HepG2 (cell line): ENCODE measurements around the gene LIN28A. TPM values are rescaled to one million over a fixed set of nuclear protein-coding genes. Genes with fewer than 3 reads are reported as not detected.

Source experiments
- ATAC-seq: fragments of 200-7000 bp; cut with Tn5 transposase; 3 replicates; pipeline ENCODE4 v1.9.1; 2020; ENCODE audit warnings: mild to moderate bottlenecking, moderate library complexity
- BruUV-seq: library from RNA; stranded (reverse); fragments of 400-500 nt; replicated peaks from 2 replicates; lab custom pipeline; 2021; lab: Mats Ljungman, UMichigan
- CTCF ChIA-PET: fragments of 300-600 bp; formaldehyde crosslinking; extraction: SDS; loops from one replicate; lab custom pipeline; 2021; ENCODE audit warnings: low total read pairs, inconsistent platforms, low intra/inter-chr PET ratio; lab: Yijun Ruan, JAX
- POLR2A ChIA-PET: fragments of 350-600 bp; sonication (Branson Sonifier 250); formaldehyde crosslinking; loops from one replicate; lab custom pipeline; 2020; ENCODE audit warnings: antibody characterized with exemption, inconsistent platforms; lab: Yijun Ruan, JAX
- DNase-seq: peaks from one replicate; pipeline ENCODE4 v3.0.0-alpha.2; 2015; ENCODE audit warnings: low spot score
- FAIRE-seq: peaks from 3 replicates; lab custom pipeline; 2011; peaks lifted over from hg19 to GRCh38; lab: Jason Lieb, UNC
- H2AFZ ChIP-seq: one replicate; pipeline ENCODE4 v1.6.1; 2011; ENCODE audit warnings: low read length, inconsistent platforms
- H3K27ac ChIP-seq: fragments of 300-600 bp; 3 replicates; pipeline ENCODE4 v1.8.0; 2011; ENCODE audit warnings: mixed run types, mild to moderate bottlenecking, mixed read lengths, low read length, inconsistent platforms; ENCODE audit not compliant: insufficient read depth; ENCODE audit errors: extremely low read length
- H3K27me3 ChIP-seq, 2 experiments: fragments of 200-600 bp in 1 of 2; 2 replicates in 1 of 2; 3 replicates in 1 of 2; pipeline versions ENCODE4 v1.6.0 to v1.8.0; 2011; ENCODE audit warnings: low read length in 2 of 2, mild to moderate bottlenecking in 2 of 2, moderate library complexity in 2 of 2, inconsistent platforms in 1 of 2; ENCODE audit not compliant: insufficient read depth in 2 of 2, control insufficient read depth in 1 of 2
- H3K36me3 ChIP-seq, 2 experiments: fragments of 200-600 bp in 1 of 2; replicated peaks in 1 of 2; 2 replicates in 1 of 2; 3 replicates in 1 of 2; pipeline versions ENCODE4 v1.5.1 to v1.8.0; 2011; ENCODE audit warnings: low read length in 2 of 2, inconsistent platforms in 1 of 2; ENCODE audit not compliant: insufficient read depth in 2 of 2, control insufficient read depth in 1 of 2
- H3K4me1 ChIP-seq: 2 replicates; pipeline ENCODE4 v1.5.1; 2012; ENCODE audit warnings: low read length, inconsistent platforms; ENCODE audit not compliant: insufficient read depth
- H3K4me2 ChIP-seq: 2 replicates; pipeline ENCODE4 v1.6.0; 2011; ENCODE audit warnings: low read depth, low read length, inconsistent platforms
- H3K4me3 ChIP-seq, 3 experiments: fragments of 200-600 bp in 1 of 3; sonication (generic), shearing (Covaris generic) in 1 of 3; replicated peaks in 1 of 3; 2 replicates each; pipeline ENCODE4 v1.5.1; 2011 to 2016; ENCODE audit warnings: low read length in 3 of 3, inconsistent platforms in 2 of 3, low read depth in 2 of 3, mild to moderate bottlenecking in 2 of 3, control low read depth in 1 of 3, mixed read lengths in 1 of 3; ENCODE audit not compliant: insufficient read depth in 1 of 3
- H3K79me2 ChIP-seq: one replicate; pipeline ENCODE4 v1.6.1; 2011; ENCODE audit warnings: low read length, inconsistent platforms; ENCODE audit not compliant: insufficient read depth
- H3K9ac ChIP-seq: 2 replicates; pipeline ENCODE4 v1.6.0; 2011; ENCODE audit warnings: mild to moderate bottlenecking, low read depth, low read length, inconsistent platforms; ENCODE audit not compliant: insufficient read depth
- H3K9me3 ChIP-seq: 2 replicates; pipeline ENCODE4 v1.5.1; 2012; ENCODE audit warnings: mild to moderate bottlenecking, low read length
- H4K20me1 ChIP-seq: 2 replicates; pipeline ENCODE4 v1.6.0; 2011; ENCODE audit warnings: inconsistent platforms, mild to moderate bottlenecking, low read length, moderate library complexity; ENCODE audit not compliant: insufficient read depth
- FOSL2 ChIP-seq: sonication (generic); formaldehyde crosslinking; IDR thresholded peaks from 2 replicates; pipeline ENCODE4 v1.4.0; 2020; ENCODE audit warnings: missing genetic modification reagents
- U2AF2 ChIP-seq: fragments of 200-400 bp; formaldehyde crosslinking; IDR thresholded peaks from 2 replicates; pipeline ENCODE4 v1.6.1; 2017; ENCODE audit warnings: low read depth, mild to moderate bottlenecking, low read length
- WGBS: methylation state at CpG from one replicate; pipeline ENCODE4 v1.1.6; 2017; ENCODE audit warnings: low lambda C conversion rate; 5-methylcytosine and 5-hydroxymethylcytosine counted together
- in situ Hi-C: cut with HindIII; loops from 2 replicates; pipeline ENCODE4 v1.10.0; 2017; ENCODE audit warnings: low pct_unique_long_range_greater_than_20kb; ENCODE audit not compliant: extremely low pct_ligation_motif_present
- intact Hi-C: fragments of 100-400 bp; cut with micrococcal nuclease; formaldehyde crosslinking; loops from one replicate; pipeline ENCODE4 v1.10.0; 2022; ENCODE audit not compliant: unreplicated experiment
- polyA plus RNA-seq, 8 experiments: library from polyadenylated mRNA; depleted of rRNA in 3 of 8; stranded (reverse) in 7 of 8; unstranded in 1 of 8; fragments of >200 nt; fragmentation: Illumina TruSeq in 4 of 8; extraction: Trizol in 4 of 8; gene quantifications; 2 replicates each; pipeline versions ENCODE4 v1.2.1 to v1.2.3, GENCODE V29; 2011 to 2016; ENCODE audit warnings: low read depth in 4 of 8, missing spikeins in 1 of 8, mixed read lengths in 1 of 8; ENCODE audit not compliant: insufficient read depth in 1 of 8
- total RNA-seq, 5 experiments: library from RNA; depleted of rRNA; stranded (reverse); fragments of >200 nt; fragmentation: Illumina TruSeq; extraction: Trizol; gene quantifications; 2 replicates each; pipeline ENCODE4 v1.2.3, GENCODE V29; 2016; ENCODE audit warnings: low read depth in 1 of 5
- TF ChIP-seq, protein P1 (sequence below): sonication (generic); formaldehyde crosslinking; IDR thresholded peaks from 2 replicates; pipeline ENCODE4 v1.4.0; 2020; ENCODE audit warnings: missing genetic modification reagents

LIN28A gene
- total and polyA plus RNA-seq, 2 of the 13 experiments (the other 11 are each of a cell fraction or from before 2014, with no cell fraction given) = not detected

DNA sequence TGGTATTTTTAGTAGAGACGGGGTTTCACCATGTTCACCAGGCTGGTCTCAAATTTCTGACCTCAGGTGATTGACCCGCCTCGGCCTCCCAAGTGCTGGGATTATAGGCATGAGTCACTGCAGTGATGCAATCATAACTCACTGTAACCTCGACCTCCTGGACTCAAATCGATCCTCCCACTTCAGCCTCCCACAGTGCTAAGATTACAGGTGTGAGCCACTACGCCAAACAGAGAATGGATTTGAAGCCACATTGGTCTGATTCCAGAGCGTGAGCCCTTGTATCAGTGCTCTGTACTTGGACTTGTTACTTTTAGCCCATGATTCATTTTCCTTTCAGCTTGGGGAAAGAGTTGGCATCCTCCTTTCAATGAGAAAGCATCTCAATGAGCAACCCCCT, 23.2 kb upstream of the LIN28A start (continued):
- TF ChIP-seq, protein P1, sequence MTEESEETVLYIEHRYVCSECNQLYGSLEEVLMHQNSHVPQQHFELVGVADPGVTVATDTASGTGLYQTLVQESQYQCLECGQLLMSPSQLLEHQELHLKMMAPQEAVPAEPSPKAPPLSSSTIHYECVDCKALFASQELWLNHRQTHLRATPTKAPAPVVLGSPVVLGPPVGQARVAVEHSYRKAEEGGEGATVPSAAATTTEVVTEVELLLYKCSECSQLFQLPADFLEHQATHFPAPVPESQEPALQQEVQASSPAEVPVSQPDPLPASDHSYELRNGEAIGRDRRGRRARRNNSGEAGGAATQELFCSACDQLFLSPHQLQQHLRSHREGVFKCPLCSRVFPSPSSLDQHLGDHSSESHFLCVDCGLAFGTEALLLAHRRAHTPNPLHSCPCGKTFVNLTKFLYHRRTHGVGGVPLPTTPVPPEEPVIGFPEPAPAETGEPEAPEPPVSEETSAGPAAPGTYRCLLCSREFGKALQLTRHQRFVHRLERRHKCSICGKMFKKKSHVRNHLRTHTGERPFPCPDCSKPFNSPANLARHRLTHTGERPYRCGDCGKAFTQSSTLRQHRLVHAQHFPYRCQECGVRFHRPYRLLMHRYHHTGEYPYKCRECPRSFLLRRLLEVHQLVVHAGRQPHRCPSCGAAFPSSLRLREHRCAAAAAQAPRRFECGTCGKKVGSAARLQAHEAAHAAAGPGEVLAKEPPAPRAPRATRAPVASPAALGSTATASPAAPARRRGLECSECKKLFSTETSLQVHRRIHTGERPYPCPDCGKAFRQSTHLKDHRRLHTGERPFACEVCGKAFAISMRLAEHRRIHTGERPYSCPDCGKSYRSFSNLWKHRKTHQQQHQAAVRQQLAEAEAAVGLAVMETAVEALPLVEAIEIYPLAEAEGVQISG (CRISPR knock-in tag) = peak; percentile 70

DNA sequence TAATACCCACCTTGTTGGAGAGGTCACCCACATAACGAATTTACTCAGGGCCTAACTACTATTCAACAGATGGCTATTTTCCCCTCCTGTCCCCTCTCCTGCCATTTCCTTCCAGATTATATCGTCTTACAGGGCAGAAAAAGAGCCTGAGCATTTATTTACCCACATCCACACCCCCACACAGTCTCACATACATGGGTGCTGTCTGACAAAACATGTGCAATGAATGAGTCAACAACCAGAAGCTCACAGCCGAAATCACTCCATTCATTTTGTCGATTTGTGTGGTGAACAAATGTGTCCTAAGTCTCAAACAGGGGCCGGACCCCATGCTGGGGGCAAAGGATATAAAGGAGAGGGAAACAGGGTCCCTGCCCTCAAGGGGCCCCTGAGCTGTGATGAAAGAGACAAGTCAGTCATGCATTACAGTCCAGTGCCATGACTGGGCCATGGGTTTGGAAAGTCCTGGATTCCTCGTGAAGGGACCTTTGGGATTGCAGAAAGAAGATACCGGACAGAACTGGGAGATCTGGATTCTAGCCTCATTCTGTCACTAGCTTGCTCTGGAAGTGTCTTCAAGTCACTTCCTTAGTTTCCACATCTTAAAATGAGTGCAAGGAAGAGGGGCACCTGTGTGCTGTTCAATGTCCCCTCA, 21.7 kb upstream of the LIN28A start:
- Histone ChIP-seq H3K4me3 (no peak overlapping the region), H2AFZ (no peak overlapping the region), H3K36me3 (no peaks in the 10 kb centered on the region), H4K20me1 (no peaks in the 10 kb centered on the region), H3K9ac (no peak overlapping the region), H3K4me1 (peaks cover 55% of the 10 kb centered on the region), H3K79me2 (no peaks in the 10 kb centered on the region), H3K27me3 (no peaks in the 10 kb centered on the region; a peak in 1 of 5 replicates), H3K27ac (no peak overlapping the region), H3K4me2 (no peak overlapping the region), H3K9me3 (no peaks in the 10 kb centered on the region)
- FAIRE-seq (no peak), ATAC-seq (peak; percentile 18; the same call in 2 of the 3 replicates), DNase-seq (no peak)
- intact Hi-C loops = no loop called here
- ChIA-PET CTCF (interaction anchor here (3.3 kb wide), 1 partner anchor 103 kb away, joined by 22 read pairs; no protein-coding TSS in a partner anchor), POLR2A (interaction anchor here (1.0 to 1.4 kb wide), 2 partner anchors 38 to 43 kb away, joined by 3 to 10 read pairs; partner anchors contain the start of gene DHDDS)
- WGBS = 7% methylated on average over 7 of the region's 7 CpGs
- in situ Hi-C loops = no loop called here
- BruUV-seq = no TSS peak
- TF ChIP-seq FOSL2 (peak; percentile 39; the same call in 1 of the 2 replicates), U2AF2 (no peak)
